GM12875 (cell line): ENCODE results near the gene GOLM1.
A peak's percentile ranks its signal among the peaks of the same experiment; 100 is the strongest.

Source experiments
- H3K4me3 ChIP-seq: one replicate; pipeline ENCODE4 v1.5.1; 2011; ENCODE audit warnings: low read depth, low read length, control low read depth
- TF ChIP-seq, protein P1 (sequence below): IDR thresholded peaks from 2 replicates; pipeline ENCODE4 v1.5.1; 2011; ENCODE audit warnings: low read depth, mild to moderate bottlenecking, control low read depth, inconsistent platforms, low read length, moderate library complexity, borderline replicate concordance; ENCODE audit not compliant: insufficient read depth

The GOLM1 gene

DNA sequence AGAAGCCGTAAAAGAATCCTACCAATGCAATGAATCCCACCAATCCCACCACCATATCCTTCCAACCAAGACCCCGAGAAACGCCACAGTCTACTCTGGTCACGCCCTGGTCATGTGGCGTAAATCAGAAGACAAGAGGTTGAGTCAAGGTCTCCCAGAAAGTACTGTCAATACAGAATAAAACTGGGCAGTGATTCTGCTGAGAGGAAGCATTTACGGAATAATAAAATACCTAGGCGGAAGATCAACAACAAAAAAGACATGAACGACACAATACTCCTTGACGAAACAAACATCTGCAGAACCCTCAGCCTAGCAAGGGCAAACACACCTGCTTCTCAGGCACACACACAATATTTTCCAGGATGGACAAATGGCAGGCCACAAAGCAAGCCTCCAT lies 62.8 kb downstream of the GOLM1 start:
- TF ChIP-seq, protein P1, sequence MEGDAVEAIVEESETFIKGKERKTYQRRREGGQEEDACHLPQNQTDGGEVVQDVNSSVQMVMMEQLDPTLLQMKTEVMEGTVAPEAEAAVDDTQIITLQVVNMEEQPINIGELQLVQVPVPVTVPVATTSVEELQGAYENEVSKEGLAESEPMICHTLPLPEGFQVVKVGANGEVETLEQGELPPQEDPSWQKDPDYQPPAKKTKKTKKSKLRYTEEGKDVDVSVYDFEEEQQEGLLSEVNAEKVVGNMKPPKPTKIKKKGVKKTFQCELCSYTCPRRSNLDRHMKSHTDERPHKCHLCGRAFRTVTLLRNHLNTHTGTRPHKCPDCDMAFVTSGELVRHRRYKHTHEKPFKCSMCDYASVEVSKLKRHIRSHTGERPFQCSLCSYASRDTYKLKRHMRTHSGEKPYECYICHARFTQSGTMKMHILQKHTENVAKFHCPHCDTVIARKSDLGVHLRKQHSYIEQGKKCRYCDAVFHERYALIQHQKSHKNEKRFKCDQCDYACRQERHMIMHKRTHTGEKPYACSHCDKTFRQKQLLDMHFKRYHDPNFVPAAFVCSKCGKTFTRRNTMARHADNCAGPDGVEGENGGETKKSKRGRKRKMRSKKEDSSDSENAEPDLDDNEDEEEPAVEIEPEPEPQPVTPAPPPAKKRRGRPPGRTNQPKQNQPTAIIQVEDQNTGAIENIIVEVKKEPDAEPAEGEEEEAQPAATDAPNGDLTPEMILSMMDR = no peak
- no peak overlapping the region for H3K4me3 ChIP-seq

DNA sequence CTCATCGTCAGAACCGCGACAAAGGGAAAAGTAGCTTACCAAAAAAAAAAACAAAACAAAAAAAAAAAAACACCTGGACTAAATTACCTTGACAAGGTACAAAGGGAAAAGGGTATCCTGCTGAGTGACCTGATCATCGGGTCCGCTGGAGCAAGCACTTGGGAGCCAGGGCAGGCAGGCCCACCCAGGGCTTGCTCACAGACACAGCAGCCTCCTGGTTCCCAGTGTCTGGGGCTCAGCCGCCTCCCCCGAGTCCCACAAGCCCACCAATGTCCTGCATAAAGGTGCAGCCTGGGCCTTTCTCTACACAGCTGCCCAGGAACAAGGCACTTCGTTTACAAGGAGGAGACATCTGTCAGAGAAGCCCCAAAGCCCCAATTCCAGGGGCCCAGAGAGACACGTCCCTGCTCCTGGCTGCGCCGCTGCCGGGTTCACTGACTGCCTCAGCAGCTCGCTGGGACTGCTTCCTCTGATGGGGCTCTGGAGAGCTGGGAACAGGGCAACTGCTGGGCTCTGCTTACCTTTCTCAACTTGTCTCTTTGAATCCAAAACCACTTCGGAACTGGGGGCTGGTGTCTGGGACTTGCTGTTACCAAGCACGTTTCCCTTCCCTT lies 63.4 kb downstream of the GOLM1 start:
- H3K4me3 ChIP-seq = no peak overlapping the region
- TF ChIP-seq, protein P1 = no peak

DNA sequence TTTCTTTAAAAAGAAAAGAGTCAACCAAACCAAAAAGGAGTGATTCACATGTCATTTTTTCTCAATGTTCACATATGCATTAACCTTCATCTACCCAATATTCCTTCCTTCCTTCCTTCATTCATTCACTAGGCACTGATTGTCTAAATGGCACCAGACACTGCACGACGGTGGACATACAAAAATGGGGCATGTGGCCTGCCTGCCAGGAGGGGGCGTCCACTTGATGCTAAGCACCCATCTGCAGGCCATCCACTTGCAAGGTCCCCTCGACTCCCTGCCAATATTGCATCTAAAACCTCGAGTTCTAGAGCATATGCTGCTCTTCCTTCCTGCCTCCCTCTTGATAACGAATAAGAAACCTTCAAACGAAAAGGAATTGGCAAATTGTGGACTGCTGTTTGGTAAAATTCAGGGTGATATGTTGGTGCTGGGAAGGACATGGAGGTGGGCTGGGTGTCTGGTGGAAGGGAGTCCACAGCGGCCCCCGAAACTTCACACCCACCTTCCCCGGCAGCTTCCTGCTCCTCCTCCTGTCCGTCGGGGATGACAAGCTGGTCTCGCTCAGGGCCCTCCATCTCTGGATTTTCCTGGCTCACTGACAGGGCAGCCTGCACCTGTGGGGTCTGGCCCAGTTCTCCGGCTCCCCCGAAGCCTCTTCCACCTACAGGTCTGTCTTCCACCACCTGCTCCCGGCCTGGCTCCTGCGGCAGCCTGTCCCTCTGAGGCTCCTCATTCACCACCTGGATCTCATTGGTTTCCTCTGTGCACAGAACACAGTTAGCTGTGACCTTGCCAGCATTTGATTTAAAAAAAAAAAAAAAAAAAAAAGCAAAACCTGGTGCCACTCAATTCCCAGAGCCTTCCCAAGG lies 64.3 kb downstream of the GOLM1 start:
- TF ChIP-seq, protein P1 = peak; percentile 65
- H3K4me3 ChIP-seq = no peak overlapping the region

DNA sequence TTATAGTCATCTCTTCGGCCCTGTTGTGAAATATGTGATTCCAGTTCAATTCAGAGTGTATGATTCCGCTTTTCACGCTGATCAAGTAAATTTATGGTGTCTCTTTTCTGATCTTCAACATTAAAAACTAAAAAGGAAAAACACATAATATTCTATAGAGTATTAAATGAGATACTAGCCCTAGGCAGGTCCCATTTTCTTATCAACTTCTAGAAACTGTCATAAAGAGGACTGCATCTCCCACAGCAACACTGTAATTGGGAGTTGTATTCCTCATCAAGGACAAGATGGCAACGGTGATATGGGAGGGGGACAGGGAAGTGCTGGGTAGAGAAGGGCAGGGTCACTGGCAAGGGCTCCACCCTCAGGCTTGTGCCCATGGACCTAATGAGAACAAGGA lies 71.6 kb downstream of the GOLM1 start:
- TF ChIP-seq, protein P1 = no peak
- no peak overlapping the region for H3K4me3 ChIP-seq

DNA sequence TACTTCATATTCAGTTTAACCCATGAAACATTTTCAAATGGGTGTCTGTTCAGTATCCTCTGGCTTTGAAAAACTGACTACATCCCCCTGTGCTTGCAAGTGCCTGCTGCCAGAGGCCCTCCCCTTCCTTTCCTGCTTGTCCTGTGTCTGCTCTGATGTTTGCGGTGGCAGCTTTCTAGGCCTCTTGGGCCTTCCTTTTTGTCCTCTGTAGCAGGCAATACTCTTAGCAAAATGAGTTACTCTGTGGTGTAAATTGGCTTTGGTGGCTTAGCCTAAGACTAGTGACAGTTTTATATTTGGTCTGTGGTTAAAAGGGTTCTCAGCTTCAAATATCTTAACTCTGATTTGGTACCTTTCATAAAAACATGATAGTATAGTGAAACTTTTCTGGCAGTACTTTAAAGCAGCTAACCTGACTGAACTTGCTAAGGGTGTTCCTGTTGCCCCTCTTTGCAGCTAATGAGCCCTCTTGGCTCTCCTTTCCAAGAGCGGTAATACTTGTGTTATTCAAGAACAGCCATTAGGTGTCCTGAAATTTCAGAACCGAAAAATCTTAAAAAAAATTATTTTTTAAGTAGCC lies 76.6 kb downstream of the GOLM1 start:
- TF ChIP-seq, protein P1 = no peak
- no peak overlapping the region for H3K4me3 ChIP-seq

DNA sequence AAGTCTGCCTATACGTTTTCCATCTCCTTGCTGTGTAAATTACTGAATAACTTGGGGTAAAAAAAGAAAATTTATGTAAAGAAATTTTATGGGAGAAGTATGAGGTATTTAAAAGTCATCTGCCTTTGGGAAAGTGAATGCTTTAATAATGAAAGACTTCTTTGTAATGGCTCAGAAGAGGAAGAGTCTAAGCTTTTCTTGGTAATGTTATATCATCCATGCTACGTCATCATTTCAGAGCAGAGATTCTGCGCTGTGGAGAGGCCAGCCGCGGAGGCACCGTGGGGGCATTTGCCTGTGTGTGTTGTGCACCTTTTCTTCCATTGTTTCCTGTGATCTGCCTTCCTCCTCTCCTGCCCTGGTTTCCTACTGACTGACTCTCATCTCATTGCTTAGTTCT lies 78.2 kb downstream of the GOLM1 start:
- H3K4me3 ChIP-seq = no peak overlapping the region
- TF ChIP-seq, protein P1 = no peak
